Activated CD8-positive, alpha-beta memory T cell treated with anti-CD3 and anti-CD28 coated beads, Interleukin-2, amount 50 U/mL, for 1 hour (primary cell): Measurements from ENCODE around the gene SIRT7.
"Not testable (repeated sequence)": the region's sequence is repeated elsewhere in the genome, so short reads cannot be mapped to it uniquely, and the experiment has no call there.

Source experiments
- DNase-seq: peaks from one replicate; pipeline ENCODE4 v3.0.0-alpha.2; 2020; ENCODE audit errors: extremely low read depth

Gene SIRT7

DNA sequence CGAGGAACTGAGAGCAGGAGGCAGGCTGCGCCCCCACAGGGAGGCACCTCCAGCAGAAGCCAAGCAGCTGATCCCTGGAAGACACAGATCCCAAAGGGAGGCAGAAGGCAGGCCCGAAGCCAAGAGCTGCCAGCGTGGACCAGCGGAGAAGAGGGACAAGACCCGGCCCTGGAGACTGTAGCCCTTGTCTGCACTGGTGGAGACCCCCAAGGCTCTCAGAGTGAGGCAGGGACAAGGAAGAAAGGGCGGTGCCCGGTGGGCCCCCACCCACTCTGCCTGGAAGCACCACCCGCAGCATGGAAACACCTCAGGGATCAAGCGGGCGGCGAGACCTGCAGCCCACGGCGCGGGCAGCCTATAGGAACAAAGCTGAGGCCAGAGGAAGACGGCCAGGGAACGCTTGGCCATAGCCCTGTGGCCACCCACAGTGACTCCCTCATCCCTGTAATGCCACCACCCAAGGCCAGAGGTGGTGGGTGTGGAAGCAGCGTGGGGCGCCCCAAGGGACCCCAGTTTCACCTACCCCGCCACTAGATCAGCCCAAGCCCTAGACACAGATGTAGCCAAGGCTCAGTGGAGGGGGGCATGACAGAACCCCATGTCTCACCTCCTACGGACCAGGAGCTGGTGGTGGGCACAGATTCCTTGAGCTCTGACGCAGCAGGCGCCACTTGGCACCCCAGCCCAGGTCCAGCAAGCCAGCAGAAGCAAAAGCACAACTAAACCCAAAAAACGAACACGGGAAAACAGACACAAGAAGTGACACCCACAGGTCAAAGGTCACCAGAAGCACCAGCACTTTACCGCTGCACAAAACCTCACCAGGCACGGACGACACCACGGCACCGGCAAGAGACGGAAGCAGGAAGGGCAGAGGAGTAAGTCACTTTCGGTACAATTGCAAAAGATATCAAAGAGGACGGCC is 2.9 kb upstream of the SIRT7 start:
- no peak for DNase-seq

DNA sequence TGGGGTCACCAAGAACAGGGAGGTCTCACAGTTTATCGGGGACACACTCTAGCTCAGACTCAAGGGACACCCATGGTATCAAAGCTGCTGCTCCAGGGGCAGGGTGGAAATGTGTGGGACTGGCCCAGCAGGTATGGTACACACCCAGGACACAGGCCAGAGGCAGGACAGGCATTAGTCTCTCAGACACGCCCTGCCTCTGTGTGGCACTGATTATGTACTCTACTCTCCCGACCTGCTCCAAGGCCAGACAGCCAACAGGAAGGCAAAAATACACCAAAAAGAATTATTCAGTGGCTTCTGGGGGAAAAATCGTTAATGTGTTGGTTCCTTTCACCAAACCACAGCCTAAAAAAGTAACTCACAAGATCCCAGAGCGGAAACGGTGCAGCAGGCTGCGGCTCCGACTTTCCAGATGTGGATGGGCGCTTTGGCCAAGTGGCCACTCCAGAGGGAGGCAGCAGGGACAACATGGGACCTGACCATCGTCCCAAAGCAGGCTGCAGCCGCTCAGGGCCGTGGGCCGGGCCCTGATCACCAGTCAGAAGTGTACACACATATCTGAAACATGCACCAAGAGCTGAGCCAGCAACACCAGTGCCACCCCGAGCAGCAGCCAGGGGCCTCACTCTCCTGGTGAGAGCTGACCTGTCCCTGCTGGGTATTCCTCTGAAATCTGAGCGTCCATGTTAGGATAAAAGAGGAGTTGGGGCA is 1.0 kb upstream of the SIRT7 start:
- no peak for DNase-seq

DNA sequence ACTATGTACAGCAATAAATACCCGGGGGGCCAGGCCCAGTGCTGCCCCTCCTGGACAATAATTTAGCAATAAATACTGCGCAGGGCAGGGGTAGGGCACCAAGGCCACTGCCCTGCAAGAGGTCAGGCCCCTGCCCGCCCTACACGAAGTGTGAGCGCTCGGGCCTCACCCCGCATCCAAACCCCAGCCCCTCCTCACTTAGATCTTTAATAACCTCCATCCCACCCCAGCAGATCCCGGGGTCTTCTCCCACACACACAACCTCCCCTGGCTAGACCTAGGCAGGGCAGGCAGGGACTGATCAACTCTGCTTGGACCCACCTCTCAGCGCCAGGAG is 325 bp upstream of the SIRT7 start:
- not testable (repeated sequence) for DNase-seq

DNA sequence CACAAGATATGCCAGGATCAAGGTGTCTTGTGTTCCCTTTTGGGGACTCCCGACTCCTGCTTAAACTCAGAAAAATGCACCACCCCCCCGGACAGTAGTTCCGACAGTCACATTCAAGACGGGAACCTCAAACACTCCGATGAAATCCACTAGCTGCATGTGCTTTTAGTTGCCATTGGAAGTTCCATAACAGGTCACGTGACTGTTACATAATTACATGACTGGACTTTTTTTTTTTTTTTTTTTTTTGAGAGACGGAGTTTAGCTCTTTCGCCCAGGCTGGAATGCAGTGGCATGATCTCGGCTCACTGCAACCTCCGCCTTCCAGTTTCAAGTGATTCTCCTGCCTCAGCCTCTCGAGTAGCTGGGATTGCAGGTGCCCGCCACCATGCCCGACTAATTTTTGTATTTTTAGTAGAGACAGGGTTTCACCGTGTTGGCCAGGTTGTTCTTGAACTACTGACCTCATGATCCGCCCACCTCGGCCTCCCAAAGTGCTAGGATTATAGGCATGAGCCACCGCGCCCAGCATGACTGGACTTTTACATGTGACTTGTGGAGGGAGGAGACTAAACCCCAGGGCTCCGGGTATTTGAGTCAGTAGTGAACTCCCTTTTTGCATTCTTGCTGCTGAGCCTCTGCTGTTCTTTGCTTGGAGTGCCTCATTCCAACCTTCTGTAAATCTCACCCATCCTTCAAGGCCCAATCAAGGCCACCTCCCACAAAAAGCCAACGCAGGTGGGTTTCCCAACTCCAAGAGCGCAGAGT is 1.6 kb downstream of the SIRT7 start:
- no peak for DNase-seq

DNA sequence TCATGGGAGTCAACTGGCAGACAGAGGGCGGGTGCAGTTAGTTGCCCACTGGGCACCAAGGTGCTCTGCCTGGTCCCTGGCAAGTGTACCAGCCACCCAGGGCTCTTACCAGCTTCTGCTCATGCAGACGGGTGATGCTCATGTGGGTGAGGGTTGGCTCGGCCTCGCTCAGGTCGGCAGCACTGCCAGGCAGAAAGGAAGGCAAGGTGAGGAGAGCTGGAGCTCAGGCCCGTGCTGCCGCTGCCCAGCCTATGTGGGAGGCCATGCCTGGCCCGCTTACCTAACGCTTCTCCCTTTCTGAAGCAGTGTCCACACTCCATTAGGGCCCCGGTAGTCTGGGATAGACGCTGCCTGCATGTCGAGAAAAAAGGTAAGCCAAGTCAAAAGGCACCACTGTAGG is 2.6 kb downstream of the SIRT7 start:
- no peak for DNase-seq

DNA sequence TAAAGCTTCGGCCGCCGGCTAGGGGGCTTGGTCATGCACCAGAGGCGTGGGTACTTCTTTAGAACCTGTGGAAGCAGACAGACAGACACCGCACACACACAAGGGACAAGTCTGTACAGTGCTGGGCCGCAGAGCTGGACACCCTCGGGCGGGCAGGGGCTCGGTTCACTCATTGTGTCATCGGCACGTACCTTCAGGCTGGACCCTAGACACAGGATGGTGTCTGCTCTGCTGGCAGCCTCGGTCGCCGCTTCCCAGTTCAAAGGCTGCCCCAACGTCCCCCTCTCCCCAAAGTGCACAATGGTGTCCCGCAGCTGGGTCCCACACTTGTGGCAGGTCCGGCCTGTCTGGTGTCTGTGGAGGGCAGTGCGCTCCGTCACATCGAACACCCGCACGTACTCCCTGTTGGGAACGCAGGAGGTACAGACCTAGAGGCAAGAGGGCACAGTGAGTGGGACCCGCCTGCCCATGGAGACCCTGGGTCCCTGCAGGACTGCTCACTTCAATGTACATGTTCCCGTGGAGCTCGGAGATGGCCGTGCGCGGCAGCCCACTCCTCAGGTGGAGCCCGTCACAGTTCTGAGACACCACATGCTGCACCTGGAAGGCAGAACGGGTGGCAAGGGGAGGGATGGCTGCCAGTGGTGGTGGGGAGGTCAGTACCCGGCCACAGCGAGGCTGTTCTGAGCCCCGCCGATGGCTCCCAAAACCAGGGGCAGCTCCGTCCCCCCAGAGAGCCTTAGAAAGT is 3.7 kb downstream of the SIRT7 start:
- no peak for DNase-seq

DNA sequence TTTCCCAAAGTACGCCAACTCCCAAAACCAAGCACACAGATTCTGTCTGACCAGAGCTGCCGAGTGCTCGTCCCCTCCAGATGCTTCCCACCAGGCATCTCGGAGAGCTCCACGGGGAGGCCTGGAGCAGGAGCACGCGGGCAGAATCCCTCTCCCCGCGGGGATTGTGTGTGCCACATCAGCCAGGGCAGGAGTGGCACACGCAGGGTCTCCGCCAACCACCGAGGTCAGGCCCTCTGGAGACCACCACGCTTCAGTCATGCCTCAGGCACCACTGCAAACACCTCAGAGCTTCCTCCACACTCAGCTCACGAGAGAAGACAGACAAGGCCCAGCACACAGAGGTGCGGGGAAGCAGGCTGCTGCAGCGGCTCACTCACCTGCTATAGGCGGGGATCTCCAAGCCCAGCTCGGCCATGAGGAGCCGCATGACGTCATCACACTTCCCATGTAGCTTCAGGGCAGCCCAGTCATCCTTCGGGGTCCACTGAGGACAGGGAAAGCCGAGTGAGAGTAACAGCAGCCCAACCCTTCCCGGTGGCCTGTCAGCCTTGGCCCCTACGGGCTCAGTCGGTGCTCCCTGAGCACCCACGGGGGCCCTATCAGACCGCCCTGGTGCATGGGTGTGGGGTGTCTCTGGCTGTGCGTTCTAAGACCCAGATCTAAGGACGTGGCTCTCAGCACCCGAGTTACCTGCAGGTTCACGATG is 4.4 kb downstream of the SIRT7 start:
- no peak for DNase-seq

DNA sequence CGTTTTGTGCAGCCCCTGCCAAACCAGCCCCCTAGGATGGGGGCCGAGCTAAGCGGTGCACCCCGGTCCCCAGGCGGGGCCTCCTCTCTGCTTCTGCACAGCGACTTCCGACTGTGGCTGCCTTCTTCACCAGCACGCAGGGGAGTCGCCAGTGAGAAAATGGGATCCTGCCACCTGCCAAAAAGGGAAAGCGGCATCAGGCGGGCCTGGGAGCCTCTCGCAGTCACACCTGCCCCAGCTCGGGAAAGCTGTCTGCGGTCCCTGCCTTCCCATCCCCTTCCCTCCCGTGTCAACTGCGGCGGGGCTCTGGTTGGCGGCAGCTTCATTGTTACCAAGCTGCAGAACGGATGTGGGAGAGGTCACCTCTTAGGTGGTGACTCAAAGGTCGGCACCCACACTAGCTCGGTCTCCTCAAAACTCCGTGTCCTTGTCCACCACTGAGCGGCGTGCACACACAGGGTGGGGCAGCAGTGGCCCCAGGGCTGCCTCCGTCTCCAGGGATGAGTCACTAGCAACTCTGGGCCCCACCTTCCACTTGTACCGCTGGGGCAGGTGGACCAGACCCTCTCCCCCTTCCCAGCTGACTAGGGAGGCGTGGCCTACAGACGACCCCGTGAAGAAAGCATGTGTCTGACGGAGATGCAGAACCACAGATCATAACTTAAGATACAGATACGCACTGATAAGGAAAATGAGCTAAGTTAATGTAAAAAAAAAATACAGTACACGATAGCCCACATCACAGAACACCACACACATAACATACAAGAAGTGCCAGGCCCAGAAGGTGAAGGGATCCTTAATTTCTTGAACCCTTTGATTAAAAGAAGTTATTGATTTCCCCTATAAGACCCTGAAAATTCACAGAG is 5.3 kb downstream of the SIRT7 start:
- no peak for DNase-seq

DNA sequence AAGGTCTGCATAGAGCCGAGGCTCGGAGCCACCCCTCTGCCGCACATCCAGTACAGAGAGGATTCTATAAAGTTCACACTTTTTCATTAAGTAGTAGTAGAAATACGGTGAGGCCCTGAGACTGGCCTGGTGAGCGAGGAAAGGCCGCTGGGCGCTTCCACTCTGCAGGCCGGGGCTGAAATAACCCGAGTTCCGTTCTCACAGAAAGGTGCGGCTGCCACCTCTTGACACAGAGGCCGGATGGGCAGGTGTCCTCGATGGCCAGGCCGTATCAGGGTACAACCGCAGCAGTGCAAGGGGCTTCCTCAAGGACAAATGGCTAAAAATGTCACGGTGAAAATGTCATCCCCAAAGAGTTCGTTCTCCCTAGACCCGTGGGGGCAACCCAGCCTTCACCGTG is 6.0 kb downstream of the SIRT7 start:
- no peak for DNase-seq

DNA sequence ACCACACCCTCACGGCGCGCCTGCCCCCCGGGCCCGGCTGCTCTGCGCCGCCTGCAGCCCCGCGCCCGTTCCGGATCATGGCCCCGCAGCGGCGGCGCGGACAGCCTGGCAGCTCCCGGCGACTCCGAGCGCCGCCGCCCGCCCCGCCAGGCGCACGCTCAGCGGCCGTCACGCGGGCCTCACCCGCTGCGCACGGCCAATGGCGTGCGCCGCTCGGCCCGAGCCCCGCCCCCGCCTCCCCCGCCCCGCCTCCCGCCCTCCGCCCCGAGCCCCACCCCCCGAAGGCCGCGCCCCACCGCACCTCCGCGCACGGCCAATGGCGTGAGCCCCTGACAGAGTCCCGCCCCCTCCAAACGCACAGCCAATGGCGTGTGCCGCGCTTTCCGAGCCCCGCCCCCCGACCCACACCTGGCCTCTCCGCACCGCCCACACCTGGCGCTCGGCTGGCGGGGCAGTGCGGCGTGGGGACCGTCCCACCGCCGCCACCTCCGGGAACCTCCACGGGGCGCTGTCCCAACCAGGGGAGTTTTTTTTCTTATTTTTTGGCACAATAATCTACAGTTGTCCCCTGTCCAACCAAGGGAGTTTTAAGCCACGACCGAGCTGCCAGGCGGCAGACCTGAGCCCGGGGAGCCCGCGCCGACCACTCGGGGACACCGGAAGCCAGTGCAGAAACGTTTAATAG is 6.6 kb downstream of the SIRT7 start, which contains the start of gene PCYT2:
Gene PCYT2 (minus strand): TSS at position 123 of the 685 bp plus-strand sequence. CDS start 44 bp downstream, at position 79.
- DNase-seq, result peak; percentile 90

DNA sequence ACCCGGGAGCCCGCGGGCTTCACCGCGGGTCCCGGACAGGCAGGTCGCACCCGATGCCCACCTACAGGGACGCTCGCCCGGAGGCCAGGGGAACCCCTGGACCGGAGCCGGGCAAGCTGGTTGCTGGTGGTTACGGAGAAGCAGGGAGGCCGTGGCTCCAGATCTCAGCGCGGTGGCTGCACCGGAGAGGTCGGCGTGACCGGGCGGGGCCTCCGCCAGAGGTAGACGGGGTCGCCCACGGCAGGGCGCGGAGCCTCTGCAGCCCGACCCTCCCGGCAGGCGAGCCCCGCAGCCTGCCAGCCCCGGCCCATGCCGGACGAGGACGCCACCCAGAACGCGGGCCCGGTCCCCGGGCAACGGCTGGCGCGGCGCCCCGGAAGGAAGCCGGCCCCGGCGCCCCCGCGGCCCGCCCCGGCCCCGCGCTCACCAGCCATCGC is 7.1 kb downstream of the SIRT7 start:
- no peak for DNase-seq

DNA sequence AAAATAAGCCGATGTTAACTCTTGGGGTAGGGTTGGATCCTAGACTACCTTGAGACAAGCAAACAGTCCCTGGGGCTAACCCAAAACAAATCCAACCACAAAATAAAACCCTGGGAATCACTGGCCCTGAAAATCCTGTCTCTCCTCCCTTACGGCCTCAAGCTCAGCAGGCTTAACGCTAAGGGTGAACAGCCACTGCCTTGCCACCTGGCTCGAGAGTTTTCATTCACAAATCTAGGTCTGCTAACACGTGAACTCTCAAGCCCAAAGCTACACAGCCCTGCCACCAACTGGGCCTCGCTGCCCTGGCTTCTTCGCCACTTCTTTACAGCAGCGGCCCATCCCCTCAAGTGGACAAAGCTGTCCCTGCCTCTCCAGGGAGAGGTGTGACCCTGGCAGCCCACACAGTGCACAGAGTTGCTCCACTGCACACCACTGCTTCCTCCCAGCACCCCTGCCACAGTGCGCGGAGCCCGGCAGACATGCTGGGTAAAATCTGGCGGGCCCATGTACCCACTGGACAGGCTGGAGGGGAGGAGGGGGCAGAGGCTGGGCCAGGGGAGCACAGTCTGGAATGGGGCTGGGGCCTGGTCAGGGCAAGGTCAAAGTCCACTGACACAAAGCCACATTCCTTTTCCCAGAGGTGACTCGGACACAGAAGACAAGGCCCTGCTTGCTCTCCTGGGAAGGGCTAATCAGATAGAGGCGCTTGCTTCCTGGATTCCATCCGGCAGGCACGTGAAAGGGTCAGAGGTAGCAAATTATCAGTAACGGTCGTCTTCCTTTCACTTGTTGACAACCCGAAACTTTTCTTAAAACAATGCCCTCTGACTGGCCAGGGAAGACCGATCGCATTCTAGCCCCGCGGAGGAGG is 7.8 kb downstream of the SIRT7 start:
- DNase-seq, result no peak

DNA sequence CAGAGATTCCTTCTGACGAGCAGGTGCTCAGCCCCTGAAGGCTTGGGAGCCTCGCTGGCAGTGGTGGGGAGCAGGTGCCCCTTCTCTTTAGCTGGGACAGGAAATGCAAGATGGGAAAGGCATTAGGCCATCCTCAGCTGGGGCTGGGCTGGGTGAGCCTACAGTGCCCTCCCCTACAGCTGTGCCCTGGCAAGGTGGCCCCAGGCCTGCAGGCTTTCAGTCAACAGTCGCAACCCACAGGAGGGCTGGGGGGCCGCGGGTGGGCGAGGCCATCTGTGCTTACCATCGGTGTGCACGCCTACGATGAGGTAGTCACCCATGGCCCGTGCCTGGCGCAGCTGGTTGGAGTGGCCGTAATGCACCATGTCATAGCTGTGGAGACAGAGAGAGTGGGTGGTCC is 8.7 kb downstream of the SIRT7 start:
- DNase-seq, result no peak

DNA sequence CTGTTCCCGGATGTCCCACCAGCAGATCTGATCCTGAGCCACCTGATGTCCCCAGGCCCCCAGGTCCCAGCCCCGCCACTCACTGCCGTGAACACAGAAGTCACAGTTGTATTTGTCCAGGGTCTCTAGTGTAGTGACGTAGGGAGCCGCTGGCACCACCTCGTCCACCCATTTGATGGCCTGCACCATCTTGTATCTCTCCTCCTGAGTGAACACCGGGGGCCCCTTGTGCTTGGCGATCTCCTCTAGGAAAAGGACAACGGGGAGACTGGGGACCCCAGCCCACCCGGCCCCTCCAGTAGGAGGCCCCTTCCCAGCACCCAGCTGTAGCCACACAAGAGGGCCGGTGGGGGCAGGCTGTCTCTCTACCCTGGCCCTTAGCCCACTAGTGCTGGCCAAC is 9.2 kb downstream of the SIRT7 start:
- no peak for DNase-seq

DNA sequence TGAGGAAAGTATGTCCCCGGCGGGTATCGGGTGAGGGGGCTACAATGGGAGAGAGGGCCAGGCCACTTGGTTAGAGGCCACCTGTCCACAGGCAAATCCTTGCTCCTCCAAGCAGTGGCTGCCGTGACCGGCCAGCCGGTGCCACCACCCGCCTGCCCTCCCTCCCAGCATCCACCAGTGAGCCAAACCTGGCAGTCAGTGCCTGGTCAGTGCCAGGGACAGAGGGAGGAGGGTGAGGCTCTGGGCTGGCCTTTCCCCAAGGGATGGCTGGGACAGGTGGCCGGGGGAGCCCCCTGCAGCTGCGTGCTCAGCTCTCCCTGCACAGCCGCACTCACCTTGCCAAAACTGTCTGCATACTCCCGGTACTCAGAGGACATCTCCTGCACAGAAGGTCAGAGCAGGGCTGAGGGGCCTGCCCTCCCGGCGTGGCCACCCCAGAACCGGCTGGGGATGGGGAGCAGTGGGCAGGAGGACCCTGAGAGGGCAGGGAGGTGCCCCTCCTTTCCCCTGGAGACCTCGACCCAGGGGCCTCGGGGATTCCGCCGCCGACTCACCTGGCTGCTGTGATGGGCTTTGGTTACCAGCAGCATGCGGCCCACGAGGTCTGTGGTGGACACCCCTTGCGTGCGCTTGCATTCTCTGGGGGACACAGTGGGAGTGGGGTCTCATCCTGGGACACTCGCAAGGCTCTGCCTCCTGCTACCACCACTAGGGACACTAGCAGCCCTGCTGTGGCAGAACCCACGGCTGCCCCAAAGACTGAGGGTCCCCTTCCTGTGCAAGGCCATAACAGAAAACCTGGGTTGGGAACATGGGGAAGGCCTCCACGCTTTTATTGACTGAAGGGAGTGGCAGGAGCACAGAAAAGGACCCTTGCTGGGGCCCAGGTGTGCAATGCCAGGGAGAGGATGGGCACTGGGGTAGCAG is 10.5 kb downstream of the SIRT7 start:
- no peak for DNase-seq

DNA sequence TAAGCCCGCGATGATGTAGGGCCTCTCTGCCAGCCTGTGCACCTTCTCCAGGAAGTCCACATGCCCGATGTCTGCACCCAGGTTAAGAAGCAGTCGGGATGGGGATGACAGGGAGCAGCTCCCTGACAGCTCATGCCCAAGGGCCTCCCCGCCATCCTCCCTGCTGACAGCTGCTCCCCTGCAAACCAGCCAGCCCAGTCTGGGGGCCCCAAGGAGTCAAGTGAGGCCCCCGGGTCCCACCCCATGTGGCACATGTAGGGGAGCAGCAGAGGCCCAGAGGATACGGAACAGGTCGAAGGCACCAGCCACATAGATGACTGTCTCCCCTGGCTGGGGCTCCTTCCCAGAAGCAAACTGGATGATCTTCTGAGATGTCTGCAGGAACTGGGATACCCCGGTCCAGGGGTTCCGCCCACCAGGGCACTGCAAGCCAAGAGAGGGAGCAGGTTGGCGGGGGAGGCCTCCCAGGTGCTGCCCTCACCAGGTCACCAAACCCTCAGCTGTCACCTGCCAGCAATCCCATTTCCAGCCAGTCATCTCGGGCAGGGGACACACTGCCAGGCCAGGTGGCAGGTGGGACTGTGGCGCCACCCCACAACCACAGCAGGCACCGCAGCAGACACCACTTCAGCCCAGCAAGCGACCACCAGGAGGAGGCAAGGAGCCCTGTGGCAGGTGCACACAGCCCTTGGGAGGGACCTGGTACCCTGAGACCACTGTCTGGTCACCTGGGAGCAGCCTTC is 11.3 kb downstream of the SIRT7 start:
- no peak for DNase-seq

DNA sequence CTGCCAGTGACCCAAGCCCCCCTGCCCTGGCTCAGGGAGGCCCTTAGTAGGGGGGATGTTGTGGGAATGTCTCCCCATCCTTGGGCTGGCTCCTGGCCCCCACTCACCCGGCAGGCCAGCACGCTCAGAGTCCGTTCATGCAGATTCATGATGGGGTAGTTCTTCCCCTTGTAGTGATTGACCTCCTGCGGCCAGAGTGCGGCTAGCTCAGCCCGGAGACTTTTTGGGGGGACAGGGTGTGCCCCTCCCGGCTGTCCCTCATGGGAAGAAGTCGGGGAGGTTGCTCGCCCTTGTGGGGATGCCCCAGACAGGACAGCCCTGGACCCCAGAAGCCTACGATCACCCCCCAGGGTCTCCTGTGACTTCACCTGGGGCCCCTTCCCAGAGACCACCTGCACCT is 12.0 kb downstream of the SIRT7 start:
- no peak for DNase-seq
